Hepatocyte (in vitro differentiated cells): ENCODE results near the gene PTPN6. TPM values are rescaled to one million over a fixed set of nuclear protein-coding genes. Genes with fewer than 3 reads are reported as not detected.
A peak's percentile ranks its signal among the peaks of the same experiment; 100 is the strongest.

Experiments
- DNase-seq: peaks from one replicate; pipeline ENCODE4 v3.0.0-alpha.2; 2016; ENCODE audit warnings: low spot score
- H2AFZ ChIP-seq: fragments of 200-600 bp; sonication (generic); 2 replicates; pipeline ENCODE4 v1.6.0; 2016; ENCODE audit warnings: antibody characterized with exemption, mild to moderate bottlenecking
- H3K27ac ChIP-seq: fragments of 200-600 bp; sonication (generic); 2 replicates; pipeline ENCODE4 v1.5.1; 2016; ENCODE audit warnings: mild to moderate bottlenecking
- H3K27me3 ChIP-seq: fragments of 200-600 bp; sonication (generic); 2 replicates; pipeline ENCODE4 v1.6.1; 2016
- H3K36me3 ChIP-seq: fragments of 200-600 bp; sonication (generic); replicated peaks from 2 replicates; pipeline ENCODE4 v1.5.1; 2016; ENCODE audit warnings: low read depth; ENCODE audit not compliant: insufficient read depth
- H3K4me1 ChIP-seq: fragments of 200-600 bp; sonication (generic); 2 replicates; pipeline ENCODE4 v1.5.1; 2016; ENCODE audit warnings: mild to moderate bottlenecking, moderate library complexity; ENCODE audit not compliant: insufficient read depth
- H3K4me2 ChIP-seq: fragments of 200-600 bp; sonication (generic); 2 replicates; pipeline ENCODE4 v1.6.0; 2016
- H3K4me3 ChIP-seq: fragments of 200-600 bp; sonication (generic); 2 replicates; pipeline ENCODE4 v1.5.1; 2016; ENCODE audit warnings: mild to moderate bottlenecking
- H3K79me2 ChIP-seq: fragments of 200-600 bp; sonication (generic); 2 replicates; pipeline ENCODE4 v1.6.0; 2017; ENCODE audit warnings: mild to moderate bottlenecking
- H3K9me2 ChIP-seq: fragments of 200-600 bp; sonication (generic); replicated peaks from 2 replicates; pipeline ENCODE4 v1.6.0; 2017; ENCODE audit warnings: mild to moderate bottlenecking; ENCODE audit not compliant: insufficient read depth
- H3K9me3 ChIP-seq: fragments of 200-600 bp; sonication (generic); 2 replicates; pipeline ENCODE4 v1.5.1; 2016; ENCODE audit warnings: low read depth, mild to moderate bottlenecking
- H4K20me1 ChIP-seq: fragments of 200-600 bp; sonication (generic); 2 replicates; pipeline ENCODE4 v1.6.0; 2016; ENCODE audit warnings: mild to moderate bottlenecking; ENCODE audit not compliant: insufficient read depth, poor library complexity, severe bottlenecking
- CTCF ChIP-seq: fragments of 200-600 bp; sonication (generic); IDR thresholded peaks from 2 replicates; pipeline ENCODE4 v1.5.1; 2016; ENCODE audit warnings: antibody characterized with exemption, mild to moderate bottlenecking; ENCODE audit not compliant: poor library complexity
- EZH2 ChIP-seq: fragments of 200-600 bp; sonication (generic); IDR thresholded peaks from 2 replicates; pipeline ENCODE4 v1.6.1; 2016; ENCODE audit warnings: antibody characterized with exemption, mild to moderate bottlenecking, borderline replicate concordance
- EZH2phosphoT487 ChIP-seq: fragments of 200-600 bp; sonication (generic); IDR thresholded peaks from one replicate; pipeline ENCODE4 v1.6.1; 2018; ENCODE audit warnings: antibody characterized with exemption, mild to moderate bottlenecking, low read depth, moderate library complexity; ENCODE audit not compliant: unreplicated experiment, severe bottlenecking
- WGBS: methylation state at CpG from one replicate; pipeline ENCODE4 v1.1.6; 2016; ENCODE audit warnings: low lambda C conversion rate; ENCODE audit errors: missing lambda C conversion rate; 5-methylcytosine and 5-hydroxymethylcytosine counted together
- polyA plus RNA-seq: library from polyadenylated mRNA; unstranded; fragments of >200 nt; fragmentation: Nextera tagmentation; extraction: Ambion mirVana; gene quantifications from 2 replicates; pipeline ENCODE4 v1.2.1, GENCODE V29; 2016
- total RNA-seq: library from RNA; depleted of rRNA; stranded (reverse); fragments of >200 nt; gene quantifications from 2 replicates; pipeline ENCODE4 v1.2.3, GENCODE V29; 2014

The PTPN6 gene
- total and polyA plus RNA-seq, 2 experiments from 2014 or later, result 14.5 to 20.8 TPM

- Histone ChIP-seq H3K79me2 (peaks cover 33% of the 10 kb centered on the region), H3K27me3 (no peaks in the 10 kb centered on the region), H3K4me3 (no peak overlapping the region), H3K4me1 (peaks cover 37% of the 10 kb centered on the region), H4K20me1 (peaks cover 15% of the 10 kb centered on the region), H3K27ac (peak overlapping the region; percentile 99), H3K36me3 (no peaks in the 10 kb centered on the region), H3K9me3 (no peaks in the 10 kb centered on the region), H3K9me2 (no peaks in the 10 kb centered on the region), H2AFZ (no peak overlapping the region), H3K4me2 (peak overlapping the region; percentile 76)
- no peak for DNase-seq
- TF ChIP-seq CTCF (no peak), EZH2 (no peak), EZH2phosphoT487 (no peak)
- 55% methylated on average over 1 of the region's 1 CpG for WGBS
These were observed 26.0 kb upstream of the PTPN6 start for GRCh38 chr12:6925239-6925539.

- H4K20me1 ChIP-seq, result peaks cover 21% of the 10 kb centered on the region
- H3K9me3 ChIP-seq, result no peaks in the 10 kb centered on the region
- H2AFZ ChIP-seq, result peak overlapping the region; percentile 20
- WGBS, result 18% methylated on average over 8 of the region's 8 CpGs
- H3K9me2 ChIP-seq, result no peaks in the 10 kb centered on the region
- H3K4me2 ChIP-seq, result peak overlapping the region; percentile 76
- H3K4me3 ChIP-seq, result no peak overlapping the region
- no peaks in the 10 kb centered on the region for H3K27me3 ChIP-seq
- H3K79me2 ChIP-seq, result peaks cover 38% of the 10 kb centered on the region
- H3K36me3 ChIP-seq, result no peaks in the 10 kb centered on the region
- peak; percentile 82 for DNase-seq
- peaks cover 41% of the 10 kb centered on the region for H3K4me1 ChIP-seq
- H3K27ac ChIP-seq, result peak overlapping the region; percentile 99
- no peak for TF ChIP-seq EZH2phosphoT487
- TF ChIP-seq EZH2, result no peak
- no peak for TF ChIP-seq CTCF
These were observed 25.4 kb upstream of the PTPN6 start for GRCh38 chr12:6925540-6926279.

GRCh38 chr12:6927379-6928021 lies 23.7 kb upstream of the PTPN6 start, which contains the start of gene ATN1:
Gene ATN1, plus strand, starts transcription at chr12:6927959. Its CDS starts 6,043 bp downstream, at chr12:6934002.
- Histone ChIP-seq H3K9me2 (no peaks in the 10 kb centered on the region), H3K79me2 (peaks cover 56% of the 10 kb centered on the region), H3K4me3 (peak within 1 kb of the TSS; percentile 96), H3K4me1 (peaks cover 52% of the 10 kb centered on the region), H4K20me1 (peaks cover 39% of the 10 kb centered on the region), H3K4me2 (peak within 1 kb of the TSS; percentile 91), H3K9me3 (no peaks in the 10 kb centered on the region), H3K27me3 (no peaks in the 10 kb centered on the region), H2AFZ (peak within 1 kb of the TSS; percentile 63), H3K27ac (peak within 1 kb of the TSS; percentile 99), H3K36me3 (no peaks in the 10 kb centered on the region)
- peak; percentile 92 for DNase-seq
- TF ChIP-seq EZH2 (no peak), EZH2phosphoT487 (no peak), CTCF (no peak)
- WGBS, result no CpG with 5 or more reads among the region's 66 CpGs
